SU-DHL-6 (cell line): Measurements from ENCODE around the gene HYLS1.

Source experiments
- EZH2phosphoT487 ChIP-seq: fragments of 200-600 bp; sonication (generic), shearing (Covaris generic); conservative IDR thresholded peaks from 2 replicates; pipeline ENCODE4 v1.6.1; 2018; ENCODE audit warnings: mild to moderate bottlenecking, antibody characterized with exemption, low read length, moderate library complexity, mixed read lengths
- TF ChIP-seq, protein P1 (sequence below): fragments of 200-600 bp; sonication (generic); IDR thresholded peaks from one replicate; pipeline ENCODE4 v1.5.1; 2017; ENCODE audit warnings: antibody characterized with exemption, mild to moderate bottlenecking, low read length, moderate library complexity; ENCODE audit not compliant: insufficient read depth, poor library complexity, severe bottlenecking

DNA sequence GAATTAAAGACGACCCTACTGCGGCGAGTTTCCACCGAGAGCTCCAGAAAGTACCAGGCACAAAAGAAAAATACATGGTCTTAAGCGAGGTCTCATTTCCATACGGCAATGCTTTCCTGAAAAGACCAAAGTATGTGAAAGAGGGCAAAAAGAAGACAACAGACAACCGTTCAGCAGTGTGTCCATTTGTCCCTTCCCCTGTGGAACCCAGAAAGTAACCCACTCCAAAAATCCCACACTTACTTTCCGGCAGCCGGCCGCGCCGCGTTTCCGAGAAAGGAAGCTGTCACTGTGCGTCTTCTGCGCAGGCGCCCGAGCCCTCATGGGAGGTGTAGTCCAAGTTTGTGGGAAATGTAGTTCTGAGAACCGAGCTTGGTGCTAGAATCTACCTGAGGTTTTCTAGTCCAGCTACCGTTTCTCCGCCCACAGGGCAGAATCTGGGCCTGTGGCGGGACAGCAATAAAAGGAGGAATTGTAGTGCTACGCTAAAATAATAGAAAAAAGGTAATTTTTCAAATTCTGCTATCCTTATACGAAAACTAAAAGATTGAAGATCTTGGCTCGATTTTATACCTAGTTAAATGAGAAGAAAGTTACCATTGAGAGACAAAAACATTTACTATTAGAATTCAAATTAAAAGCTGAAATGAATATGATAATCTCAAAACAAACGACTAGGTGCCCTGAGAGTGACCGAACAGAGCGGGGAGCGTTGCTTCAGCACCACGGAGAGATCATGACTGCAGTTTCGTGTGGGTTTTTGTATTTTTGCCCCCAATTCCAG lies 15.7 kb downstream of the HYLS1 start, which contains the start of gene PUS3:
- TF ChIP-seq, protein P1, sequence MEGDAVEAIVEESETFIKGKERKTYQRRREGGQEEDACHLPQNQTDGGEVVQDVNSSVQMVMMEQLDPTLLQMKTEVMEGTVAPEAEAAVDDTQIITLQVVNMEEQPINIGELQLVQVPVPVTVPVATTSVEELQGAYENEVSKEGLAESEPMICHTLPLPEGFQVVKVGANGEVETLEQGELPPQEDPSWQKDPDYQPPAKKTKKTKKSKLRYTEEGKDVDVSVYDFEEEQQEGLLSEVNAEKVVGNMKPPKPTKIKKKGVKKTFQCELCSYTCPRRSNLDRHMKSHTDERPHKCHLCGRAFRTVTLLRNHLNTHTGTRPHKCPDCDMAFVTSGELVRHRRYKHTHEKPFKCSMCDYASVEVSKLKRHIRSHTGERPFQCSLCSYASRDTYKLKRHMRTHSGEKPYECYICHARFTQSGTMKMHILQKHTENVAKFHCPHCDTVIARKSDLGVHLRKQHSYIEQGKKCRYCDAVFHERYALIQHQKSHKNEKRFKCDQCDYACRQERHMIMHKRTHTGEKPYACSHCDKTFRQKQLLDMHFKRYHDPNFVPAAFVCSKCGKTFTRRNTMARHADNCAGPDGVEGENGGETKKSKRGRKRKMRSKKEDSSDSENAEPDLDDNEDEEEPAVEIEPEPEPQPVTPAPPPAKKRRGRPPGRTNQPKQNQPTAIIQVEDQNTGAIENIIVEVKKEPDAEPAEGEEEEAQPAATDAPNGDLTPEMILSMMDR: no peak
- no peak for TF ChIP-seq EZH2phosphoT487
